Esophagus muscularis mucosa (tissue), 4 donors: ENCODE measurements around the gene ANOS1. TPM values are rescaled to one million over a fixed set of nuclear protein-coding genes. Genes with fewer than 3 reads are reported as not detected.

Experiments used
- DNase-seq: peaks from one replicate; pipeline ENCODE4 v3.0.0-alpha.2; 2017; ENCODE audit errors: extremely low spot score
- H3K27ac ChIP-seq, 4 donors: fragments of 200-600 bp; sonication (generic); replicated peaks in 1 of 4; 1 replicate in 3 of 4; 2 replicates in 1 of 4; pipeline ENCODE4 v1.5.1; 2016 to 2019; ENCODE audit warnings: mild to moderate bottlenecking in 1 of 4
- H3K27me3 ChIP-seq, 4 donors: fragments of 200-600 bp; sonication (generic); one replicate each; pipeline versions ENCODE4 v1.5.1 to v1.6.0; 2016 to 2019
- H3K36me3 ChIP-seq, 4 donors: fragments of 200-600 bp; sonication (generic); one replicate each; pipeline ENCODE4 v1.5.1; 2016 to 2019
- H3K4me1 ChIP-seq, 4 donors: fragments of 200-600 bp; sonication (generic); one replicate each; pipeline ENCODE4 v1.5.1; 2016 to 2019
- H3K4me3 ChIP-seq, 4 donors: fragments of 200-600 bp; sonication (generic); 1 replicate in 2 of 4; 2 replicates in 2 of 4; pipeline ENCODE4 v1.5.1; 2016 to 2019; ENCODE audit warnings: mild to moderate bottlenecking in 4 of 4, moderate library complexity in 1 of 4
- H3K9me3 ChIP-seq, 4 donors: fragments of 200-600 bp; sonication (generic); 1 replicate in 3 of 4; 2 replicates in 1 of 4; pipeline ENCODE4 v1.5.1; 2016 to 2019
- CTCF ChIP-seq, 3 experiments: fragments of 200-600 bp in 2 of 3; fragments of 450-650 bp in 1 of 3; sonication (generic) in 2 of 3; IDR thresholded peaks; one replicate each; pipeline ENCODE4 v1.5.1; 2017 to 2019; ENCODE audit warnings: antibody characterized with exemption in 3 of 3, mild to moderate bottlenecking in 2 of 3, moderate library complexity in 1 of 3
- EP300 ChIP-seq: sonication (generic); formaldehyde crosslinking; IDR thresholded peaks from one replicate; pipeline ENCODE4 v1.6.1; 2017; ENCODE audit warnings: antibody characterized with exemption
- POLR2A ChIP-seq: fragments of 450-650 bp; IDR thresholded peaks from one replicate; pipeline ENCODE4 v1.6.1; 2017; ENCODE audit warnings: antibody characterized with exemption, moderate library complexity, mild to moderate bottlenecking, low read depth
- POLR2AphosphoS5 ChIP-seq, 2 donors: sonication (generic); formaldehyde crosslinking; IDR thresholded peaks; one replicate each; pipeline ENCODE4 v1.6.1; 2017; ENCODE audit warnings: antibody characterized with exemption in 2 of 2
- WGBS: methylation state at CpG from one replicate; pipeline ENCODE4 v1.1.5; 2018; 5-methylcytosine and 5-hydroxymethylcytosine counted together
- intact Hi-C: fragments of 100-400 bp; cut with DNase I; formaldehyde crosslinking; loops from one replicate; pipeline ENCODE4 v1.15.1; 2023
- total RNA-seq, 4 donors: library from RNA; depleted of rRNA; stranded (reverse); fragments of >200 nt; gene quantifications; one replicate each; pipeline versions ENCODE4 v1.1.0 to v1.2.1, GENCODE V29; 2016

Gene ANOS1
- total RNA-seq, 4 donors from 2014 or later = 2.0 to 3.7 (median 2.4) TPM

GRCh38 chrX:8484360-8484949 is 247.5 kb downstream of the ANOS1 start:
- intact Hi-C loops = no loop called here
- H3K27me3 ChIP-seq = no peaks in the 10 kb centered on the region

More at GRCh38 chrX:8484360-8484949, 247.5 kb downstream of the ANOS1 start:
- Histone ChIP-seq H3K27ac (no peak overlapping the region), H3K9me3 (no peaks in the 10 kb centered on the region), H3K36me3 (no peaks in the 10 kb centered on the region), H3K4me3 (no peak overlapping the region), H3K4me1 (no peaks in the 10 kb centered on the region)
- no peak for TF ChIP-seq POLR2A
- no peak for TF ChIP-seq EP300
- no peak for TF ChIP-seq CTCF (IDR thresholded peaks at IDR 0.05)
- TF ChIP-seq POLR2AphosphoS5 (IDR thresholded peaks at IDR 0.05) = no peak
- no peak for DNase-seq
- WGBS = 54% methylated on average over 8 of the region's 8 CpGs

Other genes starting within 250 kb of the ANOS1 start
- not detected for gene FAM9A, start 69.2 kb upstream of the ANOS1 start, total RNA-seq